NAMALWA (cell line): Measurements from ENCODE around the gene SELENOH.
A peak's percentile ranks its signal among the peaks of the same experiment; 100 is the strongest.
"Not testable (repeated sequence)": the region's sequence is repeated elsewhere in the genome, so short reads cannot be mapped to it uniquely, and the experiment has no call there.

Experiments used
- DNase-seq: peaks from one replicate; pipeline ENCODE4 v3.0.0-alpha.2; 2015; ENCODE audit warnings: low spot score

The SELENOH gene, protein sequence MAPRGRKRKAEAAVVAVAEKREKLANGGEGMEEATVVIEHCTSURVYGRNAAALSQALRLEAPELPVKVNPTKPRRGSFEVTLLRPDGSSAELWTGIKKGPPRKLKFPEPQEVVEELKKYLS

DNA sequence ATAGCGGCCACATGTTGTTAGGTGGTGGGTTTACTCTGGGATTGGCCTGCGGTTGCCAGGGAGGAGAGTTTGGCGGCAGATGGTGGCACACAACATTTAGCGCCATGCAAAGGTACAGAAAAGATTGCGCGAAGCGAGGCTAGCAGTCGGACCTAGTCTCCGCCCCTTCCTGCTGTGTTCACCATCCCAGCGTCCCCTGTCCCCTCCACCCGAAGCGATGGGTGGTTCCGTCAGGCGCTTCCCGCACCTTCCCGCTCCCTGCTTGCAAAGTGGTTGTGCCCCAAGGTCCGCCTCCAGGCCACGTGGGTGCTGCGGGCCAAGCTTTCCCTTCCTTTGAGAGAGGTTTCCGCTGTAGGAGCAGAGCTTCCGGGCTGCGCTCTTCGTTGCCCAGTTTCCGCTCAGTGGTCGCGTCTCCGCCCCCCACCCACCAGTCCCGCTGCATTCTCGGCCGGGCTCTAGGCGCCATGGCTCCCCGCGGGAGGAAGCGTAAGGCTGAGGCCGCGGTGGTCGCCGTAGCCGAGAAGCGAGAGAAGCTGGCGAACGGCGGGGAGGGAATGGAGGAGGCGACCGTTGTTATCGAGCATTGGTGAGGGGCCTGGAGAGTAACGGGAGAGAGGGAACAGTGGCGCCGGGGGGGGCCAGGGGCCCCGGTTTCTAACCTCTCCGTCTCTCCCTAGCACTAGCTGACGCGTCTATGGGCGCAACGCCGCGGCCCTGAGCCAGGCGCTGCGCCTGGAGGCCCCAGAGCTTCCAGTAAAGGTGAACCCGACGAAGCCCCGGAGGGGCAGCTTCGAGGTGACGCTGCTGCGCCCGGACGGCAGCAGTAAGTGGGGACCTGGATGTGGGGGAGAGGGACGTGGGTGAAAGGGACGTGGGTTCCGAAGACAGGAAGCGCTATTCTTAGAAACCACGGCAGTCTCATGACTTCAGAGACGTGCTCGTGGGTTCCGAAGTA lies at the start of gene SELENOH:
Gene SELENOH, plus strand, starts transcription at position 360 of the 955 bp plus-strand sequence. Its CDS starts 105 bp downstream, at position 465.
- peak; percentile 97 for DNase-seq

DNA sequence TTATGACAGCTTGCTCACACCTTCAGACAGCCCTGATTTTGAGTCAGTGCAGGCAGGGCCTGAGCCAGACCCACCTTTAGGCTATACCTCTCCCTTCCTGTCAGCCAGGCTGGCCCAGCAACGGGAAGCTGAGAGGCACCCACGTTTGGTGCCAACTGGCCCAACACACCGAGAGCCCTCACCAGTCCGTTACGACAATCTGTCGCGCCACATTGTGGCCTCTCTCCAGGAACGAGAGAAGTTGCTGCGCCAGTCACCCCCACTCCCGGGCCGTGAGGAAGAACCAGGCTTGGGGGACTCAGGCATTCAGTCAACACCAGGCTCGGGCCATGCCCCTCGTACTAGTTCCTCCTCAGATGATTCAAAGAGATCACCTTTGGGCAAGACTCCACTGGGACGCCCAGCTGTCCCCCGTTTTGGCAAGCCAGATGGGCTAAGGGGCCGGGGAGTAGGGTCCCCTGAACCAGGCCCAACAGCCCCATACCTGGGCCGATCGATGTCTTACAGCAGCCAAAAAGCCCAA lies 42.4 kb upstream of the SELENOH start:
- DNase-seq = no peak

GRCh38 chr11:57699813-57700212 lies 41.5 kb upstream of the SELENOH start:
- DNase-seq = no peak

DNA sequence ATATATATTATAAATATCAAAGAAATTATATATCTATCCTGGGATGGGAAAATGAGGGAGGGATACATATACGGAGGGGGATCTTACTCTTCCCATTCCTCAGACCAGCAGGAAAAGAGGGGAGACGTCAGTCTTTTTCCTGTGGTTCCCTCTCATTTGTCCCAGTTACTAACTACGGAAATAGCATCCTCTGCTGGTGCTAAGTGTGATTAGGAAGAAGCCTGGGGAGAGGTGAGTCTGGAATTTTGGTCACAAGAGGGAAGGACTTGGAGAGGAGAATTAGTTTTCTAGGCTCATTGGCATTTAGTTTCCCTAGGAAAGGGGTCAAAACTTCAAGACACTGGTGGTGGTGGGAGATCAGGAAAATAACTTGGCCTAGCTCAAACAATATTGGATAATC lies 40.9 kb upstream of the SELENOH start:
- no peak for DNase-seq

DNA sequence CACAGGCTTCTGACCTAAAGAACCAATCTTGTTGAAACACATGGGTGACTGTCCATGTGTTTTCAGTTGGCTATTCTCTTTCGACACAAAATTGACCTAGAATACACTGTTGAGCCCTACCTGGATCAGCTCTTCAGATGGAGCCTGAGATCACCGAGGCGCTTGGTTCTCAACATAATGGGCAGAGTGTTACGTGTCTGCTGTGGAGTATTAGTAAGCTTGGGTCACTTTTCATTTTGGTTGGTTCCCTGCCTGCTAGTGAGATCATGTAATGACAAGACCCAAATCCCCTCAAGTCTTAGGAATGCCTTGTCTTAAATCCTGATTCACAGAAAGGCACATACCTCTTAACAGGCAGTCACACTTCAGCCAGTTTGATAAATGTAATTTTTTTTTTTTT lies 38.0 kb upstream of the SELENOH start:
- DNase-seq = no peak

GRCh38 chr11:57704932-57705331 lies 36.4 kb upstream of the SELENOH start:
- DNase-seq = no peak

DNA sequence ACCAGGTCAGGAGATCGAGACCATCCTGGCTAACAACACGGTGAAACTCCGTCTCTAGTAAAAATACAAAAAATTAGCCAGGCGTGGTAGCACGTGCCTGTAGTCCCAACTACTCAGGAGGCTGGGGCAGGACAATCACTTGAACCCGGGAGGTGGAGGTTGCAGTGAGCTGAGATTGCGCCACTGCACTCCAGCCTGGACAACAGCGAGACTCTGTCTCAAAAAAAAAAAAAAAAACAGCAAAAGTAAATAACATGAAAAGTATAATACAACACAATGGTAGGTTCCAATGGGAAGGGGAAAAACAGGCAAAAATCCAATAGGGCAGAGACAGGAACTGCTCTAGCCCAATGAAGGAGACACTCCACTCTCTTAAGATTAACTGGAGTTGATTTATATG lies 35.9 kb upstream of the SELENOH start:
- not testable (repeated sequence) for DNase-seq

DNA sequence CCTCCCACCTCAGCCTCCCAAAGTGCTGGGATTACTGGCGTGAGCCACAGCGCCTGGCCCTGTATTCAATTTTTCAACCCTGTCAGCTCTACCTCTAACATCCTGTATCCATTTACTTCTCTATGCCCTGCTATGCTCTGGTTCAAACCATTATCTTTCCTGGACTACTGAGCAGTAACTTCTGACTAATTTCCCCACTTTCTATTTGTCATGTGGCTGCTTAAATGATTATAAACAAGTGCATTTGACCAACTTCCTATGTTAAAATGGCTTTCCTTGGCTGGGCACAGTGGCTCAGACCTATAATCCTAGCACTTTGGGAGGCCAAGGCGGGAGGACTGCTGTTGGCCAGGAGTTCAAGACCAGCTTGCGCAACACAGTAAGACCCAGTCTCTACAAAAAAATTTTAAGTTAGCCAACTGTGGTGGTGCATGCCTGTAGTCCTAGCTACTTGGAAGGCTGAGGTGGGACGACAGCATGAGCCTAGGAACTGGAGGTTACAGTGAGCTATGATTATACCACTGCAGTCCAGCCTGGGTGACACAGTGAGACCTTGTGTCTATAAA lies 31.4 kb upstream of the SELENOH start:
- DNase-seq = no peak

DNA sequence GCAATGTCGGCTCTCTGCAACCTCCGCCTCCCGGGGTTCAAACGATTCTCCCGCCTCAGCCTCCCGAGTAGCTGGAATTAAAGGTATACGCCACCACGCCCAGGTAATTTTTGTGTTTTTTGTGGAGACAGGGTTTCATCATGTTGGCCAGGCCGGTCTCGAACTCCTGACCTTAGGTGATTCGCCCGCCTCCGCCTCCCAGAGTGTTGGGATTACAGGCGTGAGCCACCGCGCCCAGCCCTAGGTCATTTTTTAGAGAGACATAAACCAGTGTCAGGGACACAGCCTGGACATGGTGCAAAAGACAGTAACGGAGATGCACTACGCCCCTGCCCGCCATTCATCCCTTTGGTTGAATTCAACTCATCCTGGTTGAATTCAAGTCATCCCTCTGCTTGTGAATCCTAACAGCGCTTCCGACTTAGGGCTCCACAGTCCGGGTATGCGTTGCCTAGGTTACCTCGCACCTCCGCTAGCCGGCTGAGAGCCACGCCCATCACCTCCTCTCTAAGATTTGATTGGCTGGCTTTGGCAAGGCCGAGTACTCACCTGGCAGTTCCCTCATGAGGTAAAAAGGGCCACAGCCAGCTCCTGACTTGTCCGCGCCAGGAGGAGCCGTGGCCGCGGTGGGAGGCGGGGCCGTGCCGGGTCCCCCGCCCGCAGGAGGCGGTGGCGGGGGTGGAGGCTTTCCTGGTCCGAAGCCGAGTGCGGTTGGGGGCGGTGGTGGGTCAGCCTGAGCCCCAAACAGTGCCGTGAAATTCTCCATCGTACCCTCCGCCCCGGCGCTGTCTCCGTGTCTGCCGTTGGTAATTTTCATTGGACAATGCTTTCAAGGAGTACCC lies 29.7 kb upstream of the SELENOH start, which contains the start of gene MED19:
Gene MED19, minus strand, starts transcription at position 802 of the 842 bp plus-strand sequence. Its CDS starts 36 bp downstream, at position 766.
- peak; percentile 87 for DNase-seq

- peak; percentile 99 for DNase-seq
Observed at GRCh38 chr11:57712256-57713150, 28.8 kb upstream of the SELENOH start, which contains the start of gene TMX2. Gene TMX2, plus strand, starts transcription at chr11:57712593. Its CDS starts 26 bp downstream, at chr11:57712619.

DNA sequence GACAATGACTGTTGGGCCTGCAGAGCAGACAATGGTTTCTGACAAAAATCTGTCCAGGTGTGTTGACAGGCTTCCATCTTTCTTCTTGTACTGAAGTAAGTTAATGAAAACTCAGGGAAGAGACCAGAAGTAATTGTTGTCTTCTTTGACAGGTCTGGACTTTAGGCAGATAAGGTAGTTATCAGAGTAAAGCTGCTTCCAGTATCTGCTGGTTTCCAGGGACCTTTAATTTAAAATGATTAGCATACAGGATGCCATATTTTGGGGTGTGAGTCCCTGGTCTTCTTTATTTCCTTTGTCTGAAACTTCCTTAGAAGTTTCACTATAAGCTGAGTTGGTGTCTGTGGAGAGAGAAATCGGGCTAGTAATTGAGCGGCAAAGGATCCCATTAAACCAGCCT lies 27.5 kb upstream of the SELENOH start:
- DNase-seq = no peak

DNA sequence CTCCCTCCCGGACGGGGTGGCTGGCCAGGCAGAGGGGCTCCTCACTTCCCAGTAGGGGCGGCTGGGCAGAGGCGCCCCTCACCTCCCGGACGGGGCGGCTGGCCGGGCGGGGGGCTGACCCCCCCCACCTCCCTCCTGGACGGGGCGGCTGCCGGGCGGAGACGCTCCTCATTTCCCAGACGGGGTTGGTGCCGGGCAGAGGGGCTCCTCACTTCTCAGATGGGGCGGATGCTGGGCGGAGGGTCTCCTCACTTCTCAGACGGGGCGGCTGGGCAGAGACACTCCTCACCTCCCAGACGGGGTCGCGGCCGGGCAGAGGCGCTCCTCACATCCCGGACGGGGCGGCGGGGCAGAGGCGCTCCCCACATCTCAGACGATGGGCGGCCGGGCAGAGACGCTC lies 24.6 kb upstream of the SELENOH start:
- DNase-seq = not testable (repeated sequence)

DNA sequence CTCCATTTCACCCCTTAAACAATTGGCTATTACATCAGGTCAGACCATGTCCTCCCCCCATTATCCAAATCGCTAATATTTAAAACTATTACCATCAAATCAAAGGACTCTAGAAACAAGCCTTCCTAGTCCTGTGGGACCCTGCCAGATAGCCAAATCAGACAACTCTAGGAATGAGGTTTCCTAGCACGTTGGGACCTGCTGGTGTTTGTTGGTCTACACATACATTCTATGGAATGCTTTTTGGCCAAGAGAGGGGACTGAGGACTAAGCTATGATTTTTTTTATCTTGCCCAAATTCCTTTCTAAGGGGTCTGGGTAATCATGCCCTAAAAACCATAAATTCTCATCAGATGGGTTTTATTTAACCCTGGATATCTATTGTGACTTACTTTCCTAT lies 14.1 kb upstream of the SELENOH start:
- DNase-seq = no peak

DNA sequence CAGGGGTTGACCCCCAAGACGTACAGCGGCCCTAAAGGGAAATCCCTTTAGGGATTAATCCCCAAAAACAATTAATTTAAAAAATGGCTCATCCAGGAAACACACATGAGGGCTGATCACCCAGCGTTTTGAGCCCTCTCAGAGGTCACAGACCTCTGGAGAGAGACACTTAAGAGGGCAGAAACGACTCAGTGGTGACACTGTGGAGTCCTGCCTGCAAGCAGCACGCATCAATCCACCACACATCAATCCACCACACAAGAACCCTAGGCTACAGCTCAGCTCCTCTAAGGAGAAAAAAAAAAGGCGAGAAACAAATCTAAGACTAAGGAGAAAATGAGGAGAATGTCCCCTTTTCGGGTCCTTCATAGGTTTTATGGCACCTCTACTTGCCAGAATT lies 12.5 kb upstream of the SELENOH start:
- DNase-seq = no peak

GRCh38 chr11:57729479-57729878 lies 11.8 kb upstream of the SELENOH start:
- no peak for DNase-seq

DNA sequence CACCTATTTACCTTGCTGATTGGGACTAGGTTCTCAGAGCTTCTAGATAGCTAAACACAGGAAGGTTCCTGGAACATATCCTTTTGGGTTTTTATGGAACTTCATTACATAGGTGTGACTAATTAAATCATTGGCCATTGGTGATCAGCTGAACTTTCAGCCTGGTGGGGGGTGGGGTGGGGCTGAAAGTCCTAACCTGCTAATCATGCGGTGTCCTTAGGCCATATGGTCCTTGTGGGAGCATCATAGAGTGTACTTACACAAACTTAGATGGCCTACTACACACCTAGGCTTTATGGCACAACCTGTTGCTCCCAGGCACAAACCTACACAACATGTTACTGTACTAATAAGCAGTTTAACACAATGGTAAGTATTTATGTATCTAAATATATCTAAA lies 8.6 kb upstream of the SELENOH start:
- DNase-seq = no peak

DNA sequence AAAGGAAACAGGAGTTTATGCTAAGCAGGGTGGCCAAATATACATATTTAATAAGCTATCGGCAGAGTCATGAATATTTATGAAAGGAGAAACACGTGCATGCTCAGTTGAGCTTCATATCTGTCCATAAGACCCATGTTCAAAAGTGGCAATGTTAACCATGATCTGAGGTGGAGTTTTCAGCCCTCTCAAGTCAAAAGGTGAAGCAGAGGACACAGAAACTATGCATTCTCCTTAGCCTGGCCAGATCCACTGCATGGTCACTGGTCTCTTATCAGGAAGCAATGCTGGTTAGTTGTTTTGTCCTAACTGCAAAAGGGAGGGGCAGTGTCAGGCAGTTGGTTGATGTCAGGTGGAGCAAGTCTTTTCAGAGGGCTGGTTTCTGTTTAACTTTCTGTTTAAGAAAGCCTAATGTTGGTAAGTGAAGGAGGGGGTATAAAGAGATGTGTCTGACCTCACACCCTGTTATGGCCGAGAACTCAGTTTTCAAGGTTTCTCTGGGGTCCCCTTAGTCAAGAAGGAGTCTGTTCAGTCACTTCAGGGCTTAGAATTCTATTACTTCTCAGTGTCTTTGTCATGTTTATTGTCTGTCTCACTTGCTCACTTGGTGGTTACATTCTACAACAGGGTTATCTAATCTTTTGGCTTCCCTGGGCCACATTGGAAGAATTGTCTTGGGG lies 5.5 kb upstream of the SELENOH start:
- no peak for DNase-seq

DNA sequence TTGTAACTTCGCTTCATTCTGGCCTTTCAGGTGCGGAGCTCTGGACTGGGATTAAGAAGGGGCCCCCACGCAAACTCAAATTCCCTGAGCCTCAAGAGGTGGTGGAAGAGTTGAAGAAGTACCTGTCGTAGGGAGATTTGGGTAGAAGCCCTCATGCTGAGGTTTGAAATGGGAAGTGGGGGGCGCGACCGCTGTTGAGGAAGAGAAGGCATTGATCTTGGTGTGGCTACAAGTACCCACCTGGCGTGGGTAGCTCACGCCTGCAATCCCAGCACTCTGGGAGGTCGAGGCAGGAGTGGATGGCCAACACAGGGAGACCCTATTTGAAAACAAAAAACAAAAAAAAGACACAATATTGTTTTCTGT lies 779 bp downstream of the SELENOH start:
- no peak for DNase-seq

- DNase-seq = no peak
Observed at GRCh38 chr11:57744357-57744756, 3.1 kb downstream of the SELENOH start.

- DNase-seq = no peak
Observed at GRCh38 chr11:57745206-57745605, 3.9 kb downstream of the SELENOH start.
